Activated T-cell treated with anti-CD3 and anti-CD28 coated beads, Interleukin-2, amount 50 U/mL, for 24 hours (primary cell): ENCODE results near the gene ADAMTS20.

ENCODE experiments used
- DNase-seq: peaks from one replicate; pipeline ENCODE4 v3.0.0-alpha.2; 2020
- H3K27ac Mint-ChIP-seq: 2 replicates; pipeline ENCODE4 v1.8.0; 2020; ENCODE audit warnings: mild to moderate bottlenecking, mixed read lengths
- H3K27me3 Mint-ChIP-seq: 2 replicates; pipeline ENCODE4 v1.8.0; 2020; ENCODE audit warnings: mixed read lengths
- H3K36me3 Mint-ChIP-seq: 2 replicates; pipeline ENCODE4 v1.8.0; 2020; ENCODE audit warnings: low read depth, mixed read lengths
- H3K4me1 Mint-ChIP-seq: 2 replicates; pipeline ENCODE4 v1.8.0; 2020; ENCODE audit warnings: low read depth, mixed read lengths
- H3K4me3 Mint-ChIP-seq: 2 replicates; pipeline ENCODE4 v1.8.0; 2020; ENCODE audit warnings: mild to moderate bottlenecking, moderate library complexity, mixed read lengths
- H3K9me3 Mint-ChIP-seq: 2 replicates; pipeline ENCODE4 v1.8.0; 2020; ENCODE audit warnings: mixed read lengths

The ADAMTS20 gene

GRCh38 chr12:43436597-43436996 lies 115.4 kb downstream of the ADAMTS20 start:
- no peak overlapping the region for H3K4me3 Mint-ChIP-seq
- no peaks in the 10 kb centered on the region for H3K4me1 Mint-ChIP-seq
- H3K27ac Mint-ChIP-seq: no peak overlapping the region
- no peaks in the 10 kb centered on the region for H3K36me3 Mint-ChIP-seq
- no peaks in the 10 kb centered on the region for H3K27me3 Mint-ChIP-seq
- no peaks in the 10 kb centered on the region for H3K9me3 Mint-ChIP-seq
- DNase-seq: no peak

GRCh38 chr12:43434614-43435013 lies 117.4 kb downstream of the ADAMTS20 start:
- Mint-ChIP-seq H3K4me1 (no peaks in the 10 kb centered on the region), H3K36me3 (no peaks in the 10 kb centered on the region), H3K27me3 (no peaks in the 10 kb centered on the region)

GRCh38 chr12:43428088-43428600 lies 123.9 kb downstream of the ADAMTS20 start:
- Mint-ChIP-seq H3K9me3 (no peaks in the 10 kb centered on the region), H3K4me1 (no peaks in the 10 kb centered on the region), H3K4me3 (no peak overlapping the region), H3K27me3 (no peaks in the 10 kb centered on the region), H3K27ac (no peak overlapping the region), H3K36me3 (no peaks in the 10 kb centered on the region)
- no peak for DNase-seq

More at GRCh38 chr12:43434614-43435013, 117.4 kb downstream of the ADAMTS20 start:
- Mint-ChIP-seq H3K9me3 (no peaks in the 10 kb centered on the region), H3K4me3 (no peak overlapping the region), H3K27ac (no peak overlapping the region)
- DNase-seq: no peak

- Mint-ChIP-seq H3K27me3 (no peaks in the 10 kb centered on the region), H3K4me1 (no peaks in the 10 kb centered on the region), H3K36me3 (no peaks in the 10 kb centered on the region), H3K4me3 (no peak overlapping the region), H3K9me3 (no peaks in the 10 kb centered on the region), H3K27ac (no peak overlapping the region)
- DNase-seq: no peak
Observed at GRCh38 chr12:43425361-43425760, 126.6 kb downstream of the ADAMTS20 start.

- no peak overlapping the region for H3K27ac Mint-ChIP-seq
Observed at GRCh38 chr12:43416981-43417380, 135.0 kb downstream of the ADAMTS20 start.

GRCh38 chr12:43407816-43408645 lies 144.0 kb downstream of the ADAMTS20 start:
- Mint-ChIP-seq H3K9me3 (no peaks in the 10 kb centered on the region), H3K27me3 (no peaks in the 10 kb centered on the region), H3K4me3 (no peak overlapping the region), H3K27ac (no peak overlapping the region), H3K36me3 (no peaks in the 10 kb centered on the region), H3K4me1 (no peaks in the 10 kb centered on the region)
- no peak for DNase-seq

More at GRCh38 chr12:43416981-43417380, 135.0 kb downstream of the ADAMTS20 start:
- Mint-ChIP-seq H3K36me3 (no peaks in the 10 kb centered on the region), H3K27me3 (no peaks in the 10 kb centered on the region), H3K4me3 (no peak overlapping the region), H3K4me1 (no peaks in the 10 kb centered on the region), H3K9me3 (no peaks in the 10 kb centered on the region)
- no peak for DNase-seq

- DNase-seq: no peak
- no peaks in the 10 kb centered on the region for H3K36me3 Mint-ChIP-seq
- no peaks in the 10 kb centered on the region for H3K4me1 Mint-ChIP-seq
- no peaks in the 10 kb centered on the region for H3K9me3 Mint-ChIP-seq
- no peaks in the 10 kb centered on the region for H3K27me3 Mint-ChIP-seq
- H3K27ac Mint-ChIP-seq: no peak overlapping the region
- no peak overlapping the region for H3K4me3 Mint-ChIP-seq
Observed at GRCh38 chr12:43406801-43407200, 145.2 kb downstream of the ADAMTS20 start.

- Mint-ChIP-seq H3K9me3 (no peaks in the 10 kb centered on the region), H3K4me1 (no peaks in the 10 kb centered on the region), H3K4me3 (no peak overlapping the region), H3K27ac (no peak overlapping the region), H3K36me3 (no peaks in the 10 kb centered on the region), H3K27me3 (no peaks in the 10 kb centered on the region)
- DNase-seq: no peak
Observed at GRCh38 chr12:43402436-43402835, 149.6 kb downstream of the ADAMTS20 start.

- no peaks in the 10 kb centered on the region for H3K36me3 Mint-ChIP-seq
- H3K27ac Mint-ChIP-seq: no peak overlapping the region
Observed at GRCh38 chr12:43401096-43401495, 150.9 kb downstream of the ADAMTS20 start.

GRCh38 chr12:43396671-43397070 lies 155.3 kb downstream of the ADAMTS20 start:
- Mint-ChIP-seq H3K36me3 (no peaks in the 10 kb centered on the region), H3K27me3 (no peaks in the 10 kb centered on the region), H3K4me1 (no peaks in the 10 kb centered on the region), H3K4me3 (no peak overlapping the region), H3K9me3 (no peaks in the 10 kb centered on the region), H3K27ac (no peak overlapping the region)
- no peak for DNase-seq

More at GRCh38 chr12:43401096-43401495, 150.9 kb downstream of the ADAMTS20 start:
- H3K27me3 Mint-ChIP-seq: no peaks in the 10 kb centered on the region
- H3K9me3 Mint-ChIP-seq: no peaks in the 10 kb centered on the region
- no peak overlapping the region for H3K4me3 Mint-ChIP-seq
- no peaks in the 10 kb centered on the region for H3K4me1 Mint-ChIP-seq
- no peak for DNase-seq

- Mint-ChIP-seq H3K27me3 (no peaks in the 10 kb centered on the region), H3K36me3 (no peaks in the 10 kb centered on the region), H3K27ac (no peak overlapping the region), H3K4me1 (no peaks in the 10 kb centered on the region), H3K4me3 (no peak overlapping the region), H3K9me3 (peaks cover 4% of the 10 kb centered on the region)
- DNase-seq: no peak
Observed at GRCh38 chr12:43392116-43392515, 159.9 kb downstream of the ADAMTS20 start.

GRCh38 chr12:43381879-43382278 lies 170.1 kb downstream of the ADAMTS20 start:
- no peak for DNase-seq
- peaks cover 16% of the 10 kb centered on the region for H3K9me3 Mint-ChIP-seq
- no peaks in the 10 kb centered on the region for H3K27me3 Mint-ChIP-seq
- H3K36me3 Mint-ChIP-seq: no peaks in the 10 kb centered on the region
- no peaks in the 10 kb centered on the region for H3K4me1 Mint-ChIP-seq
- no peak overlapping the region for H3K4me3 Mint-ChIP-seq
- H3K27ac Mint-ChIP-seq: no peak overlapping the region

- H3K36me3 Mint-ChIP-seq: no peaks in the 10 kb centered on the region
- no peak overlapping the region for H3K4me3 Mint-ChIP-seq
- no peaks in the 10 kb centered on the region for H3K4me1 Mint-ChIP-seq
- no peak for DNase-seq
- peaks cover 16% of the 10 kb centered on the region for H3K9me3 Mint-ChIP-seq
- no peaks in the 10 kb centered on the region for H3K27me3 Mint-ChIP-seq
- H3K27ac Mint-ChIP-seq: no peak overlapping the region
Observed at GRCh38 chr12:43378448-43378847, 173.6 kb downstream of the ADAMTS20 start.

GRCh38 chr12:43370263-43370662 lies 181.7 kb downstream of the ADAMTS20 start:
- no peak overlapping the region for H3K27ac Mint-ChIP-seq
- H3K27me3 Mint-ChIP-seq: no peaks in the 10 kb centered on the region
- DNase-seq: no peak
- H3K4me3 Mint-ChIP-seq: no peak overlapping the region
- H3K36me3 Mint-ChIP-seq: no peaks in the 10 kb centered on the region
- no peaks in the 10 kb centered on the region for H3K9me3 Mint-ChIP-seq
- no peaks in the 10 kb centered on the region for H3K4me1 Mint-ChIP-seq

GRCh38 chr12:43362910-43363694 lies 188.9 kb downstream of the ADAMTS20 start:
- Mint-ChIP-seq H3K27ac (no peak overlapping the region), H3K36me3 (no peaks in the 10 kb centered on the region), H3K4me3 (no peak overlapping the region), H3K4me1 (no peaks in the 10 kb centered on the region), H3K9me3 (peaks cover 4% of the 10 kb centered on the region), H3K27me3 (no peaks in the 10 kb centered on the region)
- no peak for DNase-seq
